Adrenal gland (tissue), 12 donors: ENCODE measurements around the gene AJM1. TPM values are rescaled to one million over a fixed set of nuclear protein-coding genes. Genes with fewer than 3 reads are reported as not detected.
"Not testable (repeated sequence)": the region's sequence is repeated elsewhere in the genome, so short reads cannot be mapped to it uniquely, and the experiment has no call there.

Experiments
- DNase-seq, 7 donors: peaks; one replicate each; pipeline ENCODE4 v3.0.0-alpha.2; 2019 to 2020
- H3K27ac ChIP-seq, 5 donors: fragments of 200-600 bp; sonication (generic) in 4 of 5; 1 replicate in 3 of 5; 2 replicates in 2 of 5; pipeline versions ENCODE4 v1.5.1 to v1.8.0; 2016 to 2020; ENCODE audit warnings: mild to moderate bottlenecking in 1 of 5
- H3K27me3 ChIP-seq: fragments of 200-600 bp; 2 replicates; pipeline ENCODE4 v1.8.0; 2021
- H3K36me3 ChIP-seq, 2 donors: fragments of 200-600 bp; replicated peaks in 1 of 2; 1 replicate in 1 of 2; 2 replicates in 1 of 2; pipeline versions ENCODE4 v1.5.1 to v1.8.0; 2018 to 2022
- H3K4me1 ChIP-seq, 2 donors: fragments of 200-600 bp; replicated peaks in 1 of 2; 1 replicate in 1 of 2; 2 replicates in 1 of 2; pipeline versions ENCODE4 v1.5.1 to v1.8.0; 2018 to 2021
- H3K4me3 ChIP-seq, 4 donors: fragments of 200-600 bp; sonication (generic) in 3 of 4; one replicate each; pipeline ENCODE4 v1.5.1; 2016 to 2018
- H3K9me3 ChIP-seq, 3 donors: fragments of 200-600 bp; sonication (generic) in 1 of 3; replicated peaks in 1 of 3; 1 replicate in 2 of 3; 2 replicates in 1 of 3; pipeline versions ENCODE4 v1.5.1 to v1.8.0; 2016 to 2021
- POLR2A ChIP-seq, 2 donors: fragments of 450-650 bp; IDR thresholded peaks; one replicate each; pipeline ENCODE4 v1.6.1; 2017; ENCODE audit warnings: antibody characterized with exemption in 2 of 2, mild to moderate bottlenecking in 2 of 2, moderate library complexity in 1 of 2
- WGBS, 4 donors: extraction: QIAGEN DNeasy Blood & Tissue Kit in 2 of 4; methylation state at CpG; one replicate each; pipeline versions ENCODE4 v1.1.5 to v1.1.7; 2013 to 2017; 5-methylcytosine and 5-hydroxymethylcytosine counted together
- intact Hi-C, 2 donors: fragments of 100-400 bp; cut with DNase I; formaldehyde crosslinking; loops; one replicate each; pipeline versions ENCODE4 v1.14.1 to v1.15.0; 2022 to 2023
- polyA plus RNA-seq, 3 donors: library from polyadenylated mRNA; stranded (reverse); fragments of 200-250 nt in 2 of 3; fragments of 350-450 nt in 1 of 3; fragmentation: Illumina TruSeq in 1 of 3; extraction: RNeasy Lipid Tissue Mini Kit (QIAGEN cat#74804) in 1 of 3; gene quantifications; one replicate each; pipeline ENCODE4 v1.2.3, GENCODE V29; 2013 to 2014
- total RNA-seq, 9 donors: library from RNA; depleted of rRNA in 4 of 9; stranded (reverse); fragments of >200 nt in 4 of 9; fragments of 120-200 nt in 1 of 9; fragmentation: NEBNext Ultra II Directional in 1 of 9; extraction: Animal tissue kit (Norgen Biotek cat#: 25700) in 1 of 9; gene quantifications; one replicate each; pipeline versions ENCODE4 v1.1.0 to v1.2.4, GENCODE V29; 2013 to 2023
- TF ChIP-seq, protein P1 (sequence below), 6 experiments: fragments of 450-650 bp in 4 of 6; fragments of 200-600 bp in 2 of 6; sonication (generic) in 1 of 6; IDR thresholded peaks; 1 replicate in 5 of 6; 2 replicates in 1 of 6; pipeline versions ENCODE4 v1.5.1 to v1.8.0; 2016 to 2021; ENCODE audit warnings: antibody characterized with exemption in 6 of 6, mild to moderate bottlenecking in 2 of 6, moderate library complexity in 1 of 6
- donor health status: healthy with polysubstance abuse.
- donor health status: Bipolar disorder and iron deficiency.
- donor health status: DM: yes; HTN: yes; CAD: no.
- donor health status: DM: no; HTN: no; CAD: no.
- donor health status: DM: no; HTN: no; CAD: no.
- donor health status: DM: yes; HTN: yes; CAD: no.

AJM1 gene
- total and polyA plus RNA-seq, 12 donors, result 0.33 to 13.7 (median 3.3) TPM

DNA sequence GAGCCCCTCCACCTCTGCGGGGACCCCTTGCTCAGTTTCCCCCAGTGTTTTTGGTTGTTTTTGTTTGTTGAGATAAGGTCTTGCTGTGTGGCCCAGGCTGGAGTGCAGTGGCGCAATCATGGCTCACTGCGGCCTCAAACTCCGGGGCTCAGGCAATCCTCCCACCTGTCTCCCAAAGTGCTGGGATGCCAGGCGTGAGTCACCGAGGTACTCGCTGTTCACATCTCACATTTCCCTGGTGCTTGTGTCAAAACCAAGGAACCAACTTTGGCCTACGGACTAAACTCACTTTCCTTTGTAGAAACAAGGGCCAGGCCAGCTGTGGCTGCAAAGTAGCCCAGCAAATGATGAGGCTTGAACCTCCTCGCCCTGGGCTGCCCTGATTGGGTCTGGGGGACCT, 9.7 kb upstream of the AJM1 start:
- no peaks in the 10 kb centered on the region for H3K27me3 ChIP-seq
- H3K9me3 ChIP-seq, result no peaks in the 10 kb centered on the region
- H3K27ac ChIP-seq, result no peak overlapping the region
- 81 to 95% (median 89%) methylated on average over 5 to 9 of the region's 9 CpGs for WGBS, 4 donors
- intact Hi-C loops, result no loop called here
- peaks cover 0 to 44% of the 10 kb centered on the region in 2 donors for H3K36me3 ChIP-seq
- no peak for TF ChIP-seq POLR2A (IDR thresholded peaks at IDR 0.05)
- TF ChIP-seq, protein P1, sequence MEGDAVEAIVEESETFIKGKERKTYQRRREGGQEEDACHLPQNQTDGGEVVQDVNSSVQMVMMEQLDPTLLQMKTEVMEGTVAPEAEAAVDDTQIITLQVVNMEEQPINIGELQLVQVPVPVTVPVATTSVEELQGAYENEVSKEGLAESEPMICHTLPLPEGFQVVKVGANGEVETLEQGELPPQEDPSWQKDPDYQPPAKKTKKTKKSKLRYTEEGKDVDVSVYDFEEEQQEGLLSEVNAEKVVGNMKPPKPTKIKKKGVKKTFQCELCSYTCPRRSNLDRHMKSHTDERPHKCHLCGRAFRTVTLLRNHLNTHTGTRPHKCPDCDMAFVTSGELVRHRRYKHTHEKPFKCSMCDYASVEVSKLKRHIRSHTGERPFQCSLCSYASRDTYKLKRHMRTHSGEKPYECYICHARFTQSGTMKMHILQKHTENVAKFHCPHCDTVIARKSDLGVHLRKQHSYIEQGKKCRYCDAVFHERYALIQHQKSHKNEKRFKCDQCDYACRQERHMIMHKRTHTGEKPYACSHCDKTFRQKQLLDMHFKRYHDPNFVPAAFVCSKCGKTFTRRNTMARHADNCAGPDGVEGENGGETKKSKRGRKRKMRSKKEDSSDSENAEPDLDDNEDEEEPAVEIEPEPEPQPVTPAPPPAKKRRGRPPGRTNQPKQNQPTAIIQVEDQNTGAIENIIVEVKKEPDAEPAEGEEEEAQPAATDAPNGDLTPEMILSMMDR (IDR thresholded peaks at IDR 0.05), result no peak
- no peak for DNase-seq
- H3K4me3 ChIP-seq, result no peak overlapping the region
- H3K4me1 ChIP-seq, result no peaks in the 10 kb centered on the region

DNA sequence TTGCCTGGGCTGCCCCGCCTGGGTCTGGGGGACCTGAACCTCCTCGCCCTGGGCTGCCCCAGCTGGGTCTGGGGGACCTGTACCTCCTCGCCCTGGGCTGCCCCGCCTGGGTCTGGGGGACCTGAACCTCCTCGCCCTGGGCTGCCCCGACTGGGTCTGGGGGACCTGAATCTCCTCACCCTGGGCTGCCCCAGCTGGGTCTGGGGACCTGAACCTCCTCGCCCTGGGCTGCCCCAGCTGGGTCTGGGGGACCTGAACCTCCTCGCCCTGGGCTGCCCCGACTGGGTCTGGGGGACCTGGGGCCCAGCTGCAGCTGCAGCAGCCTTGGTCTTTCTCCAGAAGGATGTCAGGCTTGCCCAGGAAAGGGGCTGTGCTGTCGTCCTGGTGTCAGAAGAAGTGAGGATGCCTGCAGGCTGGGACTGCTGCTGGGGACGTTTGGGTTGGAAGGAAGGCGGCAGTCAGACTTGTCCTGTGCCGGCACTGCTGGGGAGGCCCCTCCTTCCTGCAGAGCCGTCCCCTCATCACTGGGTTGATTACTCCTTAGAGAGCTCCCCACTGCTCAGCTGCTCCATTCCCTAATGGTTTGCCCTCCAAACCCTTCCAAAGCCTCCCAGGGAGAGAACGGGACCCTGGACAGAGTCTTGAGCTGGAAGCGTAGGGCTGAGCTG, 8.8 kb upstream of the AJM1 start:
- H3K9me3 ChIP-seq, DNase-seq, H3K4me1 ChIP-seq, H3K27me3 ChIP-seq, H3K27ac ChIP-seq, intact Hi-C loops, H3K4me3 ChIP-seq: not testable (repeated sequence)
- H3K36me3 ChIP-seq, result peaks cover 0 to 41% of the 10 kb centered on the region in 2 donors
- 83 to 100% (median 91%) methylated on average over 2 to 16 of the region's 16 CpGs for WGBS, 4 donors

DNA sequence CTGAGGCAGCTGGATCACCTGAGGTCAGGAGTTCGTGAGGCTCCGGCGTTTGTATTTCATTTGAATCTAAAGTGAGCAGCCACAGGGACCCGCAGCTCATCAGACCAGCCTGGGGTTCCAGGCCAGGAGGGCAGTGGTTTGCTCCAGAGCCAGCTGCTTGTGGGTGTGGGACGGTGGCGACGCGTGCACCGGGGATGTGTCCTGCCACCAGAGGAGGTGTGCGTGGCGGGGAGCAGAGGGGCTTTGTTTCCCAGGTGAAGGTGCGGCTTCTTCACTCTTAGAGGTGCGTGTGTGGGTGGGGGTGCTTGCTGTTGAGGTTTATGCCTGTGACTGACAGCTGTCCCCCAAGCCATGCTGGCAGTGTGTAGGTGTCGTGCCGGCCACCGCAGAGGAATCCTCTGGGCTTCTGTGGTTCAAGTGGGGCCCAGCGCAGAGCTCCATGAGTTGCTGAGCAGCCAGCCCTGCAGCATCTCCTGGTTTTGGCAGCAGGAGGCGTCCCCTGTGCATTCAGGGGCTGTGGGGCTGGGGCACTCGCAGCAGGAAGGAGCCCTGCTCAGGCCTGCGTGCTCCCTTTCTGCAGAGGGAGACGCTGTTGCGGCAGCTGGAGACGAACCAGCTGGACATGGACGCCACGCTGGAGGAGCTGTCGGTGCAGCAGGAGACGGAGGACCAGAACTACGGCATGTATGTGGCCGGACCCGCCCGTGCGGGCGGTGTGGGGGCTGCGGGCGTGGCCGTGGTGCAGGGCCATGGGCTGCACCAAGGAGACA, 6.9 kb upstream of the AJM1 start:
- Histone ChIP-seq H3K4me1 (no peaks in the 10 kb centered on the region), H3K4me3 (no peak overlapping the region), H3K27me3 (no peaks in the 10 kb centered on the region), H3K9me3 (no peaks in the 10 kb centered on the region), H3K27ac (no peak overlapping the region), H3K36me3 (peaks cover 0 to 37% of the 10 kb centered on the region in 2 donors)
- intact Hi-C loops, result no loop called here
- 96 to 97% (median 96%) methylated on average over 25 to 36 of the region's 36 CpGs for WGBS, 4 donors
- DNase-seq, result peak in 2 of 7 donors; percentile 0 to 17
- TF ChIP-seq, protein P1 (IDR thresholded peaks at IDR 0.05), result no peak
- no peak for TF ChIP-seq POLR2A (IDR thresholded peaks at IDR 0.05)

DNA sequence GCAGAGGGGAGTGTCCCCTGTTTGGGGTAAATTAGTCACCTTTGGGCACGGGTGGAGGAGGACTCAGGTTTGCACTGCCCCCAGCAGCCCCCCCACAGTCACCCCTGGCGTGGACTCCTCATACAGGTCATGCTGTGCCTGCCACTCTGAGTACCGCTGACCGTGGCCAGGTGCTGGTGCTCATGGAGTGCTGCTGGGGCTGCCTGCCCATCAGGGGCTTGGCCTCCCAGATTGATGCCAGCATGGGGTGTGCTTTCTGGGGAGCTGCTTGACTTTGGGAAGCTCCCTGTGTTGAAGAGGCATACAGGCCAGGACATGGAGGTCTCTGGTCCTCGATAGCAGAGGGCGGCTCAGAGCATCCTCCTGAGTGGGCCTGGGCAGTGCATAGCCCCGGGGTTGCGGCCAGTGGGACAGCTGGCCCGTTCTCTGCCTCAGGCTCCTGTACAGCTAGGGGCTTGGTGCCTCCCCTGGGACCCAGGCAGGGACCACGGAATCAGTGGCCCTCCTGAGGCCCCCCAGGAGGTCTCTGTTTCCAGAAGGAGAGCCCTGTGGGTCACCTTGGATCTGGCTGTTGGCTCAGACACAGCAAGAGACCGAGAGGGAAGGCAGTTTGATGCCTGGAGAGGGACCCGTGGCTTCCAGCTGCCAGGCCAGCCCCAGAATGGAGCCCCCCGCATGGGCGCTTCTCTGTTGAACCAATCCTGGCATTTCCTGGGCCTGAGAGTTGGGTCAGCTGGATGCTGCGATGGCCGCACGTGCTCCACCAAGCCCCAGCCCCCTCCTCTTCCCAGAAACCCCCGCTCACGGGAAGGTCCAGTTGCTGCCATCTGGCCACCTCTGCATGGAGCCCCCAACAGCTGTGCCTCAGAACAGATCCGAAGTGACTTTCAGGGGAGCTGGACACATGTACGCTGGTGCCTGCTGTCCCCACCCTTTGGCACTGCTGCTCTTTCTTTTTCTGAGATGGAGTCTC, 6.1 kb upstream of the AJM1 start:
- no peak for TF ChIP-seq POLR2A (IDR thresholded peaks at IDR 0.05)
- TF ChIP-seq, protein P1 (IDR thresholded peaks at IDR 0.05), result no peak
- no peak overlapping the region for H3K4me3 ChIP-seq
- H3K4me1 ChIP-seq, result peaks cover 2 to 6% of the 10 kb centered on the region in 2 donors
- WGBS, 4 donors, result 80 to 100% (median 87%) methylated on average over 1 to 21 of the region's 21 CpGs
- no peaks in the 10 kb centered on the region for H3K27me3 ChIP-seq
- no peak overlapping the region for H3K27ac ChIP-seq
- peaks cover 0 to 28% of the 10 kb centered on the region in 2 donors for H3K36me3 ChIP-seq
- DNase-seq, result peak in 1 of 7 donors; percentile 8
- intact Hi-C loops, result no loop called here
- no peaks in the 10 kb centered on the region for H3K9me3 ChIP-seq
